Anterior cingulate cortex (tissue), 58 donors: ENCODE results near the gene MAP1B.

ENCODE experiments used
- DNase-seq, 58 donors: peaks; one replicate each; lab custom pipeline; 2025; lab: John Stamatoyannopoulos, UW

MAP1B gene

GRCh38 chr5:72210888-72211678 lies 103.8 kb downstream of the MAP1B start:
- DNase-seq, result peak in 14 of 58 donors; percentile 2 to 63 (median 14)

GRCh38 chr5:72212171-72212570 lies 104.9 kb downstream of the MAP1B start:
- DNase-seq, result no peak

GRCh38 chr5:72213482-72213881 lies 106.2 kb downstream of the MAP1B start:
- no peak for DNase-seq

GRCh38 chr5:72214168-72214567 lies 106.9 kb downstream of the MAP1B start:
- DNase-seq, result no peak

- no peak for DNase-seq
Observed at GRCh38 chr5:72216756-72217155, 109.5 kb downstream of the MAP1B start.

DNA sequence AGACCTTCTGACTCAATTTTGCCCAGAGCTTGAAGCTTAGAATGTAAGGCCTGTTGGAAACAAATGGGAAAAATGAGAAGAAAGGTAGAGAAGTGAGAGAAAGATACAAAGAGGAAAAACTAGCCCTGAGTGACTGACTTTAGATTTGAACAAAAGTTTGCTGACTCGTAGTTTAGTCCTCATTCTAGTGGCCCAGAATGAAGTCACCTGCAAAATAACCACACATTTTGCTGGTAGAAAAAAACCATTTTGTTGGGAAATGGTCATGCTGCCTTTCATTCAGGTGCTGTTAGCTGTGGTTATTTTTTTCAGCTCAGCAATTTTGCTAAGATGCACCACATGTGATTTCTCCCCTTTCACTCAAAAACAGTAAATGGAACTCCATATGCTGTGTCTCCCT lies 113.8 kb downstream of the MAP1B start:
- DNase-seq, result no peak

GRCh38 chr5:72221541-72221940 lies 114.3 kb downstream of the MAP1B start:
- no peak for DNase-seq

DNA sequence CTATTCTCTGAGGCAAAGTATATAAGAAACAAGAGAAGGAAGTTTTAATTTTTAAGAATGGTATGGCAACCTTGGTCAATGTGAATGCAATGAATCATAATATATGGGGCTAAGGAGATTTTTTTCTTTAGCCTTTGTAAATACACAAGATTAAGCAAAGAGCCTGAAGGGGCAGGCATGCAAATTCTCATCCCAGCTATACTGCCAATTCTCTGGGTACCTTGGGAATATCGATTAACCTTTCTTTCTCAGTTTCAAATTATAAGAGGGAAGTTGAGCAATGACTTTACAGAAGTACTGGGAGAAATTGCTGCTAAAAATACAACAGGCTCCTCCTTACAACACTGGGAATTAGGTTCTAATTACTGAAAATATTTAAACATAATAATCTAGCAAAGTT lies 115.2 kb downstream of the MAP1B start:
- DNase-seq, result no peak

GRCh38 chr5:72223371-72223770 lies 116.1 kb downstream of the MAP1B start:
- no peak for DNase-seq

GRCh38 chr5:72224946-72225463 lies 117.7 kb downstream of the MAP1B start:
- DNase-seq, result no peak

DNA sequence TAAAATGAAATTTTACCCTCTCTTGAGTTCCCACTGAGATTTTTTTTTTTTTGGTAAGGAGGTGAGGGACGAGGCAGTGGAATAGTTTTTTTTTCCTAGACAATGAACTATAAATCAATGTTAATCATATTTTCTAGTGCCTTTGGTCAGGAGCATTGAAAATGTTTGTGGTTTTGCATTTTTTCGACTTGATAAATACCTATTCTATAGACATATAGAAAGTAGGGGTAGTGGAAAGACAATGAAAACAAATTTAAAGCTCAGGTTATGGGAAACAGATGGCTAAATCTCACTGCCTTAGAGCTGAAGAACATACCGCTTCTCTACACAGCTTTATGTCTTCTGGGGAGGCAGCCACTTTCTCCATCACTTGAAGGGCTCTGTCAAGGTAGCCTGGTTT lies 118.5 kb downstream of the MAP1B start:
- no peak for DNase-seq

- DNase-seq, result peak in 10 of 58 donors; percentile 6 to 28 (median 13)
Observed at GRCh38 chr5:72226950-72227349, 119.7 kb downstream of the MAP1B start.

GRCh38 chr5:72228960-72229359 lies 121.7 kb downstream of the MAP1B start:
- DNase-seq, result no peak

DNA sequence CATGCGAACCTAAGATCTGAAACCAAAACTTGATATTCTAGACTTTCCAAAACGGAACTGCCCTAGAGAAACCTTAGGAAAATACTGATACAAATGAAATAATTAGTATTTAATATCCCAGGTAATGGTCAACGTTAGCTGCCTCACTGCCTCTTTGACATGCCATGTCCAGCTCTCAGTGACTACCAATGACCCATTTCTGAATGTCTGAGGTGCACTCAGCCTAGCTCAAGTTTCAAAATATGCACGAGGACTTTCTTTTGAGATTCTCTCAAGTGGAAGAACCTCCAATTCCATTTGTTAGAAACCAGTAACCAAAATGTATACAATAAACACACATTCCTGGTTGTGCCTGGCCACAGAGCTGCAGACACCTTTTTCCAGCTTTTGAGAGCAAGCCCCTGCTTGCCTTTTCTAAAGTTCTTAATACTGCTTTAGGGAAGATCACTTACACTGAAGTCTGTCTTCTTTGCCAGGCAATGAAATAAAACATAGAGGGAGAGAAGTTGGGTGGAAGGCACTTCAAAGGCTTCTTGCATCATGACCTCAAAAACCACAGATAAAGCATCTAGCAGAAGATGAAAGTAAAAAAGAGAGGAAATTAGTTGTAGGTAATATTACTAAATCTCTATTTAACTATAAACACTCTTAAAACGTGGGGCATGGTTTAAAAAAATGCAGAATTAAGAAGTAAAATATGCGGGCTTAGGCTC lies 124.9 kb downstream of the MAP1B start:
- no peak for DNase-seq

DNA sequence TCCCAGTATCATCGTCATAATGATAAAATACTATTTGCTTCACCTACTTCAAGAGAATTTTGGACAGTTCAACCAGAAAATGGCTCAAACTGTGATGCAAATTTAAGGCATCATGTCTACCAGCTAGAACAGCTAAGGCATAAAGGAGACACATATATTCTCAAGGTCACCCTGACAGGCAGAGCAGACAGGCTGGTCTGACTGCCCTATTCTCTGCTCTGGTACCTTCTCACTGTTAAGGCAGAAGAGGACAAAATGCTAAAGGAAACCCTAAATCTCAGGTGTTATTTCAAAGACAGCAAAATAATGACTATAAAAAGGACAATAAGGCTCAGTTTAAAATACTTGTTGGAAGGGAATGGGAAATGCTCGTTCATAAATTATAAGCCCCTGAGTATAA lies 125.6 kb downstream of the MAP1B start:
- no peak for DNase-seq

GRCh38 chr5:72233835-72234234 lies 126.6 kb downstream of the MAP1B start:
- no peak for DNase-seq

DNA sequence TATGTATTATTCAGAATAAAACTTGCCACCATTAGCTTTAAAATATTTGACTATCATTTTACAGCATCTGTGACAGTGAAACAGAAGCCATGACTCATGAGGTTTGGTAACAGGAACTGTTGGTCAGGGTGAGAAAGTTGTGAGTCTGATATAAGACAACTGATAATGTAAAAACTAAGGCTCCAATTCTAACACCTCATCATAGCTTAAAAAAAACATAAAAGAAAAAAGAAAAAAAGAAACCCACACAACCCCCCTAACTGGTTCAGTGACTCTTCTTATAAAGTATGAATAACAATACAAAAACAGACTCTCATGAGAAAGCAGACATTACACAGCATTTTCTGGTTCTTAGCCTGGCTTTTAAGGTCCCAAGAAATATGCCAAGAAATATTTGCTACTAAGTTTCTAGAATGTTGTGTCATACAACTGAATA lies 127.0 kb downstream of the MAP1B start:
- DNase-seq, result no peak

DNA sequence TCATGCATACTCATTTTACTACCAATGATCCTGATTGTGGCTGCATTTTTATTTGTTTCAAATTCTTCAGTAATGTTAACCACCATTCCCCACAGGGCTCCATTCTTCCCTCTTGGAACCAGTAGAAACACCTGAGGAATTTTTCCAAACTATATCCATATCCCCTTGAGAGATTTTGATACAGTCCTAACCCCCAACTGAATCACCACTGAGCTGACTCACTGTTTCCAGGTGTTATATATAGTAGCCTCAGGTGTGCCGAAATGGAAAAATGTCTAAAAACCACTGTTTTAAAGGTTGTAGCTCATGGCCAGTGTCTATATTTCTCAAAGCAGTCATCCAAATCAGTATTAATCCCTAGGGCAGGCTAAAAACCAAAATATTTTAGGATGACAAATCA lies 127.6 kb downstream of the MAP1B start:
- no peak for DNase-seq

GRCh38 chr5:72235725-72236124 lies 128.4 kb downstream of the MAP1B start:
- DNase-seq, result no peak

DNA sequence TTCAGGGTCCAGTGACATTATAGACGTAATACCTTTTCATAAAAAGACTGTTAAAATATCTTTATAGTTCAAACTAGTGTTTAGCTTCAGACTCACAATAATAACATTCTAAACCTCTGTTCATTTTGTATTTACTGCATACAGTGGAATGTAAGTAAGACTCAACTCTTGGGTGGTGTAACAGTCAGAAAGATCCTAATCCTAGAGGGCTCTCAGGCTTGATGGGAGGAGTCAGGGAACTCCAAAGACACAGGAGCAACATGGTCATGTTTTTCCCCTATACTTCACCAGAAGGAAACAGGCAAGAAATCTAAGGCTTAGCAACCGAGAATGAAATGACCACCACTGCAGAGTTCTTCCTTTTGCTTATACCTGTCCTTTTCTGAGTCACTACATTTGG lies 130.1 kb downstream of the MAP1B start:
- DNase-seq, result no peak

DNA sequence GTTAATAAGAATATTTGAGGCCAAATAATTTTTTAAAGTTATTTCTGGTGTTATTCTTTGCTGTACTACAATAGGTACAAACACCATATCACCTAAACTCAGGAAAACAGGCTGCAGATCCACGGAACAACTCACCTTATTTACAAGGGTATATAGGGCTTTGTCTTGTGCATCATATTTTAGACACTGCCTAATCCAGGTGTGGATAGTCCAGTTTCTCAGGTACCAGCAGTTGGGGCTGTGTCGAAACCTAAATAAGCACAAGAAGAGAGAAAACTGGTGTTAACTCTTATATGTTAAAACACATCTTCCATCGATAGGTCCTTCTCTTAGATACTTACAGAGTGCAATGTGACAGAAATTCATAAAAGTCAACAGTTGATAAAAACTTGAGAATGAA lies 130.6 kb downstream of the MAP1B start:
- no peak for DNase-seq
